H1 (cell line): ENCODE data around the gene CACNA1D. TPM values are rescaled to one million over a fixed set of nuclear protein-coding genes. Genes with fewer than 3 reads are reported as not detected.
A peak's percentile ranks its signal among the peaks of the same experiment; 100 is the strongest.

Experiments
- CTCF ChIA-PET: fragments of 300-600 bp; sonication (Branson Sonifier 250); formaldehyde crosslinking; loops from one replicate; lab custom pipeline; 2021; ENCODE audit not compliant: partially characterized antibody; lab: Charles Lee
- POLR2A ChIA-PET: fragments of 300-600 bp; sonication (Branson Sonifier 250); formaldehyde crosslinking; loops from one replicate; lab custom pipeline; 2021; ENCODE audit warnings: inconsistent platforms; ENCODE audit not compliant: partially characterized antibody; lab: Charles Lee
- DNase-seq, 2 experiments: peaks; one replicate each; pipeline versions ENCODE4 v3.0.0 to v3.0.0-alpha.2; 2010 to 2022; ENCODE audit warnings: low spot score in 2 of 2, low read depth in 1 of 2, mixed read lengths in 1 of 2
- FAIRE-seq: peaks from 2 replicates; lab custom pipeline; 2011; peaks lifted over from hg19 to GRCh38; lab: Jason Lieb, UNC
- H2AFZ ChIP-seq: 2 replicates; pipeline ENCODE4 v1.8.1; 2012; ENCODE audit warnings: low read length, inconsistent platforms
- H2AK5ac ChIP-seq: 2 replicates; pipeline ENCODE4 v1.6.1; 2013; ENCODE audit warnings: low read depth, low read length
- H2BK120ac ChIP-seq: replicated peaks from 2 replicates; pipeline ENCODE3; 2013; ENCODE audit warnings: low read depth, low read length, inconsistent platforms
- H2BK12ac ChIP-seq: 2 replicates; pipeline ENCODE4 v1.6.1; 2013; ENCODE audit warnings: low read depth, low read length
- H2BK15ac ChIP-seq: 2 replicates; pipeline ENCODE4 v1.6.1; 2013; ENCODE audit warnings: low read length
- H2BK20ac ChIP-seq: 2 replicates; pipeline ENCODE4 v1.6.1; 2013; ENCODE audit warnings: low read length
- H2BK5ac ChIP-seq: 2 replicates; pipeline ENCODE4 v1.6.1; 2013; ENCODE audit warnings: low read depth, low read length
- H3K14ac ChIP-seq: 2 replicates; pipeline ENCODE4 v1.6.1; 2013; ENCODE audit warnings: inconsistent platforms; ENCODE audit not compliant: insufficient read length
- H3K18ac ChIP-seq: 2 replicates; pipeline ENCODE4 v1.6.1; 2013; ENCODE audit warnings: low read length; ENCODE audit errors: extremely low read depth
- H3K23ac ChIP-seq: 2 replicates; pipeline ENCODE4 v1.6.1; 2013; ENCODE audit warnings: inconsistent platforms; ENCODE audit not compliant: insufficient read length
- H3K23me2 ChIP-seq: 2 replicates; pipeline ENCODE4 v1.6.1; 2013; ENCODE audit warnings: low read depth, low read length
- H3K27ac ChIP-seq: 2 replicates; pipeline ENCODE4 v1.6.1; 2011; ENCODE audit warnings: low read depth, low read length, inconsistent platforms
- H3K27me3 ChIP-seq, 4 experiments: replicated peaks in 1 of 4; 1 replicate in 1 of 4; 2 replicates in 3 of 4; pipeline versions ENCODE4 v1.6.1 to v1.8.1; 2011 to 2013; ENCODE audit warnings: low read length in 3 of 4, mild to moderate bottlenecking in 3 of 4, inconsistent platforms in 2 of 4, mixed read lengths in 2 of 4, moderate library complexity in 1 of 4; ENCODE audit not compliant: control insufficient read depth in 3 of 4, insufficient read depth in 3 of 4; ENCODE audit errors: extremely low read depth in 1 of 4
- H3K36me3 ChIP-seq, 4 experiments: 2 replicates each; pipeline versions ENCODE4 v1.6.1 to v1.8.1; 2011 to 2013; ENCODE audit warnings: mild to moderate bottlenecking in 4 of 4, low read length in 3 of 4, moderate library complexity in 2 of 4, control low read depth in 1 of 4, inconsistent platforms in 1 of 4; ENCODE audit not compliant: insufficient read depth in 4 of 4, control insufficient read depth in 2 of 4
- H3K4ac ChIP-seq: replicated peaks from 2 replicates; pipeline ENCODE3; 2013; ENCODE audit warnings: low read length, low read depth, mixed read lengths, inconsistent platforms; ENCODE audit not compliant: insufficient read length
- H3K4me1 ChIP-seq, 4 experiments: replicated peaks in 1 of 4; 1 replicate in 1 of 4; 2 replicates in 3 of 4; pipeline versions ENCODE4 v1.6.1 to v1.8.1; 2011 to 2013; ENCODE audit warnings: low read length in 3 of 4, inconsistent platforms in 2 of 4, mixed read lengths in 1 of 4; ENCODE audit not compliant: insufficient read depth in 4 of 4, control insufficient read depth in 3 of 4
- H3K4me2 ChIP-seq, 2 experiments: 2 replicates each; pipeline versions ENCODE4 v1.6.1 to v1.8.1; 2011 to 2013; ENCODE audit warnings: low read depth in 2 of 2, low read length in 2 of 2, control low read depth in 1 of 2, inconsistent platforms in 1 of 2, mild to moderate bottlenecking in 1 of 2; ENCODE audit not compliant: insufficient read depth in 1 of 2
- H3K4me3 ChIP-seq, 4 experiments: fragments of 200-600, 300-600 bp in 1 of 4; sonication (generic), shearing (Covaris generic), sonication (Bioruptor Twin) in 1 of 4; 2 replicates each; pipeline versions ENCODE4 v1.5.1 to v1.8.1; 2011 to 2016; ENCODE audit warnings: low read length in 4 of 4, low read depth in 3 of 4, control low read depth in 2 of 4, inconsistent platforms in 2 of 4, mild to moderate bottlenecking in 2 of 4, mixed read lengths in 1 of 4, moderate library complexity in 1 of 4; ENCODE audit not compliant: insufficient read depth in 2 of 4; ENCODE audit errors: extremely low read depth in 1 of 4
- H3K56ac ChIP-seq: replicated peaks from 2 replicates; pipeline ENCODE3; 2013; ENCODE audit warnings: low read depth, mild to moderate bottlenecking, mixed read lengths, low read length, inconsistent platforms; ENCODE audit not compliant: insufficient read length
- H3K79me1 ChIP-seq: 2 replicates; pipeline ENCODE4 v1.6.1; 2013; ENCODE audit warnings: low read depth, low read length, control low read depth
- H3K79me2 ChIP-seq, 2 experiments: 2 replicates each; pipeline versions ENCODE4 v1.6.1 to v1.8.1; 2012 to 2013; ENCODE audit warnings: low read length in 2 of 2, mild to moderate bottlenecking in 2 of 2, inconsistent platforms in 1 of 2; ENCODE audit not compliant: insufficient read depth in 2 of 2, control insufficient read depth in 1 of 2
- H3K9ac ChIP-seq, 4 experiments: replicated peaks in 1 of 4; 1 replicate in 1 of 4; 2 replicates in 3 of 4; pipeline versions ENCODE4 v1.6.1 to v1.8.1; 2011 to 2013; ENCODE audit warnings: low read depth in 3 of 4, low read length in 3 of 4, control low read depth in 2 of 4, mild to moderate bottlenecking in 2 of 4, moderate library complexity in 2 of 4, inconsistent platforms in 1 of 4; ENCODE audit errors: extremely low read depth in 1 of 4
- H3K9me3 ChIP-seq, 2 experiments: 2 replicates each; pipeline versions ENCODE4 v1.6.1 to v1.8.1; 2012 to 2013; ENCODE audit warnings: mild to moderate bottlenecking in 2 of 2, moderate library complexity in 2 of 2, control low read depth in 1 of 2, inconsistent platforms in 1 of 2, low read depth in 1 of 2, low read length in 1 of 2, mixed read lengths in 1 of 2; ENCODE audit not compliant: insufficient read depth in 2 of 2
- H4K20me1 ChIP-seq, 2 experiments: replicated peaks in 1 of 2; 2 replicates each; pipeline versions ENCODE3 to v1.8.1; 2011 to 2013; ENCODE audit warnings: inconsistent platforms in 2 of 2, low read length in 2 of 2, mild to moderate bottlenecking in 1 of 2; ENCODE audit not compliant: insufficient read depth in 2 of 2, control insufficient read depth in 1 of 2
- H4K5ac ChIP-seq: 2 replicates; pipeline ENCODE4 v1.6.1; 2013; ENCODE audit warnings: low read length, low read depth, mixed read lengths, inconsistent platforms; ENCODE audit not compliant: insufficient read length
- H4K8ac ChIP-seq: 2 replicates; pipeline ENCODE4 v1.8.0; 2013; ENCODE audit warnings: mild to moderate bottlenecking, moderate library complexity, low read length, inconsistent platforms; ENCODE audit not compliant: insufficient read depth; ENCODE audit errors: extremely low read depth
- H4K91ac ChIP-seq: replicated peaks from 2 replicates; pipeline ENCODE3; 2013; ENCODE audit warnings: low read length, mixed read lengths, inconsistent platforms; ENCODE audit not compliant: insufficient read length
- E2F6 ChIP-seq: IDR thresholded peaks from 2 replicates; pipeline ENCODE4 v1.6.1; 2012; ENCODE audit warnings: inconsistent platforms
- EGR1 ChIP-seq: IDR thresholded peaks from 2 replicates; pipeline ENCODE4 v1.6.1; 2011; ENCODE audit warnings: low read depth, low read length, borderline replicate concordance
- EP300 ChIP-seq, 2 experiments: IDR thresholded peaks; 1 replicate in 1 of 2; 2 replicates in 1 of 2; pipeline ENCODE4 v1.6.1; 2011 to 2012; ENCODE audit warnings: low read depth in 2 of 2, low read length in 2 of 2, mild to moderate bottlenecking in 2 of 2, borderline replicate concordance in 1 of 2, inconsistent platforms in 1 of 2, moderate library complexity in 1 of 2
- GABPA ChIP-seq: IDR thresholded peaks from 2 replicates; pipeline ENCODE4 v1.6.1; 2011; ENCODE audit warnings: mild to moderate bottlenecking, low read length, moderate library complexity, borderline replicate concordance; ENCODE audit not compliant: insufficient read depth
- KDM4A ChIP-seq: IDR thresholded peaks from one replicate; pipeline ENCODE4 v1.7.1; 2012; ENCODE audit warnings: low read depth, mild to moderate bottlenecking, moderate library complexity, low read length, inconsistent platforms; ENCODE audit not compliant: severe bottlenecking
- MAFK ChIP-seq: IDR thresholded peaks from 2 replicates; pipeline ENCODE4 v1.6.1; 2012; ENCODE audit warnings: low read depth, mild to moderate bottlenecking, improper control_type of control experiment, low read length
- NANOG ChIP-seq: IDR thresholded peaks from 2 replicates; pipeline ENCODE4 v1.6.1; 2011; ENCODE audit warnings: low read length, low read depth, mild to moderate bottlenecking, inconsistent platforms; ENCODE audit not compliant: insufficient read depth, poor library complexity, severe bottlenecking
- SP2 ChIP-seq: IDR thresholded peaks from 2 replicates; pipeline ENCODE4 v1.6.1; 2012; ENCODE audit warnings: mild to moderate bottlenecking, low read length, inconsistent platforms
- SP4 ChIP-seq: IDR thresholded peaks from 2 replicates; pipeline ENCODE4 v1.6.1; 2012; ENCODE audit warnings: low read length, inconsistent platforms
- WGBS, 2 experiments: shearing (Covaris generic) in 1 of 2; methylation state at CpG; one replicate each; pipeline versions ENCODE4 v1.1.6 to v1.1.7; 2013 to 2015; ENCODE audit warnings: low lambda C conversion rate in 2 of 2, mixed read lengths in 2 of 2, inconsistent platforms in 1 of 2, low coverage in 1 of 2, missing lambda C conversion rate in 1 of 2; ENCODE audit not compliant: insufficient replicate concordance in 2 of 2, insufficient coverage in 1 of 2, insufficient read length in 1 of 2; ENCODE audit errors: extremely low coverage in 1 of 2, missing lambda C conversion rate in 1 of 2; 5-methylcytosine and 5-hydroxymethylcytosine counted together
- polyA plus RNA-seq, 7 experiments: library from polyadenylated mRNA; depleted of rRNA in 3 of 7; stranded (reverse) in 5 of 7; unstranded in 2 of 7; fragments of >200 nt in 5 of 7; fragments of 200-250 nt in 2 of 7; gene quantifications; 1 replicate in 5 of 7; 2 replicates in 1 of 7; 4 replicates in 1 of 7; pipeline versions ENCODE4 v1.2.1 to v1.2.3, GENCODE V29; 2011 to 2013; ENCODE audit warnings: missing spikeins in 2 of 7, mixed read lengths in 2 of 7
- total RNA-seq: library from RNA; stranded (reverse); fragmentation: NEBNext Ultra II Directional; extraction: Animal tissue kit (Norgen Biotek cat#: 25700); gene quantifications from 2 replicates; pipeline ENCODE4 v1.2.1, GENCODE V29; 2021

CACNA1D gene
- total and polyA plus RNA-seq, 2 of the 8 experiments (the other 6 are each of a cell fraction or from before 2014, with no cell fraction given): 2.0 to 2.9 TPM

GRCh38 chr3:53516339-53516738 lies 21.9 kb downstream of the CACNA1D start:
- no peak overlapping the region for H3K4me2 ChIP-seq
- no peak overlapping the region for H4K5ac ChIP-seq
- H3K27me3 ChIP-seq: peaks cover 0 to 5% (median 2%) of the 10 kb centered on the region in 4 experiments; a peak in 3 of 7 replicates
- no peak overlapping the region for H3K18ac ChIP-seq
- no peak overlapping the region for H4K91ac ChIP-seq
- POLR2A ChIA-PET: no interaction called here
- H3K79me2 ChIP-seq: no peaks in the 10 kb centered on the region
- H3K23me2 ChIP-seq: no peaks in the 10 kb centered on the region
- no peak overlapping the region for H3K23ac ChIP-seq
- no peak for TF ChIP-seq SP4
- TF ChIP-seq SP2: no peak
- no peak for TF ChIP-seq E2F6
- TF ChIP-seq EGR1: no peak
- TF ChIP-seq GABPA: no peak
- no peak for TF ChIP-seq NANOG
- no peak for TF ChIP-seq KDM4A
- no peak for TF ChIP-seq EP300 (IDR thresholded peaks at IDR 0.05; ENCODE audit: borderline replicate concordance in 1 of 2, low read depth in 2 of 2, low read length in 2 of 2)
- peak; percentile 88 for TF ChIP-seq MAFK
- H3K27ac ChIP-seq: no peak overlapping the region
- H2AK5ac ChIP-seq: no peak overlapping the region
- H4K20me1 ChIP-seq: no peaks in the 10 kb centered on the region
- H3K4ac ChIP-seq: no peak overlapping the region
- no peak overlapping the region for H2BK5ac ChIP-seq
- H2BK120ac ChIP-seq: no peak overlapping the region
- no peak overlapping the region for H2AFZ ChIP-seq
- H3K14ac ChIP-seq: no peak overlapping the region
- no peak overlapping the region for H2BK15ac ChIP-seq
- no peak overlapping the region for H4K8ac ChIP-seq
- H3K36me3 ChIP-seq: no peaks in the 10 kb centered on the region
- H2BK20ac ChIP-seq: no peak overlapping the region
- WGBS, 2 experiments: 88% methylated on average over 4 of the region's 5 CpGs; no CpG with 5 or more reads in 1 of the 2 experiments
- H3K4me3 ChIP-seq: no peak overlapping the region
- no peak overlapping the region for H2BK12ac ChIP-seq
- no peaks in the 10 kb centered on the region for H3K9me3 ChIP-seq
- H3K56ac ChIP-seq: no peak overlapping the region
- peaks cover 0 to 2% (median under 1%) of the 10 kb centered on the region in 4 experiments; a peak in 2 of 7 replicates for H3K4me1 ChIP-seq
- H3K79me1 ChIP-seq: no peaks in the 10 kb centered on the region
- FAIRE-seq: no peak
- DNase-seq: no peak
- H3K9ac ChIP-seq: no peak overlapping the region
- CTCF ChIA-PET: interaction anchor here (1.5 to 1.6 kb wide), 2 partner anchors 9 to 20 kb away, joined by 3 to 4 read pairs; no protein-coding TSS in a partner anchor
